ENCODE measurements around the gene MNT.

MNT gene

GRCh38 chr17:2369039-2369438 is 31.8 kb downstream of the MNT start:
- no peak for TF ChIP-seq CTCF (conservative IDR thresholded peaks at IDR 0.05)
- no peak overlapping the region for H3K27ac ChIP-seq

- TF ChIP-seq CTCF (conservative IDR thresholded peaks at IDR 0.05) = no peak
- H3K27ac ChIP-seq = no peak overlapping the region
Measured at GRCh38 chr17:2368359-2368758, 32.5 kb downstream of the MNT start.

GRCh38 chr17:2366747-2367494 is 33.9 kb downstream of the MNT start:
- TF ChIP-seq CTCF (conservative IDR thresholded peaks at IDR 0.05) = peak; percentile 58
- H3K27ac ChIP-seq = no peak overlapping the region

GRCh38 chr17:2365132-2365531 is 35.7 kb downstream of the MNT start:
- H3K27ac ChIP-seq = no peak overlapping the region
- TF ChIP-seq CTCF (conservative IDR thresholded peaks at IDR 0.05) = no peak

GRCh38 chr17:2364763-2365116 is 36.1 kb downstream of the MNT start:
- H3K27ac ChIP-seq = no peak overlapping the region
- no peak for TF ChIP-seq CTCF (conservative IDR thresholded peaks at IDR 0.05)

GRCh38 chr17:2363851-2364762 is 36.8 kb downstream of the MNT start:
- no peak for TF ChIP-seq CTCF (conservative IDR thresholded peaks at IDR 0.05)
- no peak overlapping the region for H3K27ac ChIP-seq

GRCh38 chr17:2363318-2363717 is 37.5 kb downstream of the MNT start:
- TF ChIP-seq CTCF (conservative IDR thresholded peaks at IDR 0.05) = no peak

More at GRCh38 chr17:2363318-2363717, 37.5 kb downstream of the MNT start:
- H3K27ac ChIP-seq = no peak overlapping the region

Data from VCaP (cell line).